ENCODE measurements around the gene ATF7IP. TPM values are rescaled to one million over a fixed set of nuclear protein-coding genes. Genes with fewer than 3 reads are reported as not detected.
"Not testable (repeated sequence)": the region's sequence is repeated elsewhere in the genome, so short reads cannot be mapped to it uniquely, and the experiment has no call there.

Gene ATF7IP
- polyA plus RNA-seq, 3 donors, result 16.6 to 51.7 (median 19.2) TPM

GRCh38 chr12:14403711-14404196, 38.3 kb downstream of the ATF7IP start:
- Histone ChIP-seq H3K27ac (ENCODE audit: low read depth in 1 of 2, low read length in 2 of 2) (peak overlapping the region in 1 of 2 donors; percentile 53), H3K4me2 (replicated peaks; ENCODE audit: extremely low read depth, low read length, poor library complexity, severe bottlenecking) (no peak overlapping the region), H3K27me3 (ENCODE audit: control insufficient read depth in 2 of 2, insufficient read depth in 2 of 2, low read length in 2 of 2) (no peaks in the 10 kb centered on the region), H4K20me1 (ENCODE audit: insufficient read depth, low read length) (peaks cover 80% of the 10 kb centered on the region), H3K36me3 (replicated peaks in 1 of 2; ENCODE audit: control insufficient read depth in 1 of 2, insufficient read depth in 2 of 2, low read length in 2 of 2) (no peaks in the 10 kb centered on the region), H3K4me3 (replicated peaks in 1 of 3; ENCODE audit: low read depth in 2 of 3, low read length in 3 of 3) (no peak overlapping the region), H3K4me1 (ENCODE audit: control insufficient read depth in 1 of 2, insufficient read depth in 2 of 2, low read length in 2 of 2) (peaks cover 5 to 10% of the 10 kb centered on the region in 2 donors), H2AFZ (ENCODE audit: insufficient read depth, low read depth, low read length, poor library complexity, severe bottlenecking) (no peak overlapping the region), H3K9me3 (replicated peaks in 1 of 2; ENCODE audit: control insufficient read depth in 1 of 2, insufficient read depth in 1 of 2, low read length in 2 of 2) (no peaks in the 10 kb centered on the region), H3K9ac (ENCODE audit: insufficient read depth, low read length, poor library complexity, severe bottlenecking) (no peak overlapping the region), H3K79me2 (ENCODE audit: insufficient read depth, low read length) (peaks cover 100% of the 10 kb centered on the region)
- WGBS (ENCODE audit: insufficient coverage), result no CpG with 5 or more reads among the region's 1 CpG
- no peak overlapping the region for H3K4me3 Mint-ChIP-seq
- H3K36me3 Mint-ChIP-seq, result peaks cover 9 to 33% of the 10 kb centered on the region in 2 donors
- H3K4me1 Mint-ChIP-seq, result peaks cover 25% of the 10 kb centered on the region
- peak overlapping the region in 3 of 7 donors; percentile 35 to 43 (median 38) for H3K27ac Mint-ChIP-seq
- H3K9me3 Mint-ChIP-seq, result peaks cover 0 to 15% (median 4%) of the 10 kb centered on the region in 7 donors
- H3K27me3 Mint-ChIP-seq (ENCODE audit: low read depth in 3 of 3), result peaks cover 0 to 1% (median 0%) of the 10 kb centered on the region in 3 donors
- no peak for DNase-seq
- intact Hi-C loops (cut with micrococcal nuclease), result no loop called here
- no peak for TF ChIP-seq CTCF (IDR thresholded peaks at IDR 0.05)

- H3K27ac Mint-ChIP-seq; H3K27ac ChIP-seq (ENCODE audit: low read depth in 1 of 2, low read length in 2 of 2); H3K4me2 ChIP-seq (replicated peaks; ENCODE audit: extremely low read depth, low read length, poor library complexity, severe bottlenecking); H3K36me3 ChIP-seq (replicated peaks in 1 of 2; ENCODE audit: control insufficient read depth in 1 of 2, insufficient read depth in 2 of 2, low read length in 2 of 2); intact Hi-C loops (cut with micrococcal nuclease); H3K4me3 Mint-ChIP-seq; H3K9me3 ChIP-seq (replicated peaks in 1 of 2; ENCODE audit: control insufficient read depth in 1 of 2, insufficient read depth in 1 of 2, low read length in 2 of 2); DNase-seq; H3K4me3 ChIP-seq (replicated peaks in 1 of 3; ENCODE audit: low read depth in 2 of 3, low read length in 3 of 3); H3K9me3 Mint-ChIP-seq; H3K27me3 ChIP-seq (ENCODE audit: control insufficient read depth in 2 of 2, insufficient read depth in 2 of 2, low read length in 2 of 2); H2AFZ ChIP-seq (ENCODE audit: insufficient read depth, low read depth, low read length, poor library complexity, severe bottlenecking); H3K9ac ChIP-seq (ENCODE audit: insufficient read depth, low read length, poor library complexity, severe bottlenecking); H3K27me3 Mint-ChIP-seq (ENCODE audit: low read depth in 3 of 3): not testable (repeated sequence)
- peaks cover 100% of the 10 kb centered on the region for H3K79me2 ChIP-seq (ENCODE audit: insufficient read depth, low read length)
- H3K4me1 ChIP-seq (ENCODE audit: control insufficient read depth in 1 of 2, insufficient read depth in 2 of 2, low read length in 2 of 2), result peaks cover 5 to 10% of the 10 kb centered on the region in 2 donors
- peaks cover 8 to 29% of the 10 kb centered on the region in 2 donors for H3K36me3 Mint-ChIP-seq
- peaks cover 75% of the 10 kb centered on the region for H4K20me1 ChIP-seq (ENCODE audit: insufficient read depth, low read length)
- peaks cover 25% of the 10 kb centered on the region for H3K4me1 Mint-ChIP-seq
- WGBS (ENCODE audit: insufficient coverage), result 100% methylated on average over 1 of the region's 2 CpGs
These were observed 39.9 kb downstream of the ATF7IP start for GRCh38 chr12:14405407-14405806.
